A549 (cell line): ENCODE data around the gene MLXIPL. TPM values are rescaled to one million over a fixed set of nuclear protein-coding genes. Genes with fewer than 3 reads are reported as not detected.

Experiments used
- ATAC-seq, 2 experiments: fragments of 200-7000 bp in 1 of 2; fragments of >200 bp in 1 of 2; cut with Nextera tagmentation in 1 of 2; cut with Tn5 transposase in 1 of 2; 3 replicates each; pipeline versions ENCODE4 v1.8.0 to v1.9.1; 2018 to 2020; ENCODE audit warnings: mild to moderate bottlenecking in 1 of 2, moderate library complexity in 1 of 2
- CTCF ChIA-PET: fragments of 300-600 bp; sonication (Branson Sonifier 250); formaldehyde crosslinking; extraction: SDS; loops from one replicate; lab custom pipeline; 2021; ENCODE audit warnings: antibody characterized with exemption, inconsistent platforms; lab: Yijun Ruan, JAX
- POLR2A ChIA-PET: fragments of 350-600 bp; formaldehyde crosslinking; extraction: SDS; loops from one replicate; lab custom pipeline; 2021; ENCODE audit warnings: antibody characterized with exemption, inconsistent platforms; lab: Yijun Ruan, JAX
- DNase-seq, 2 experiments: peaks; one replicate each; pipeline versions ENCODE4 v3.0.0 to v3.0.0-alpha.2; 2011 to 2016; ENCODE audit warnings: low read depth in 1 of 2, low spot score in 1 of 2
- FAIRE-seq: peaks from 2 replicates; lab custom pipeline; 2011; peaks lifted over from hg19 to GRCh38; lab: Jason Lieb, UNC
- H3K27ac ChIP-seq, 2 experiments: fragments of >200 bp; sonication (Bioruptor Twin); formaldehyde crosslinking; 3 replicates each; pipeline ENCODE4 v1.5.1; 2016 to 2017
- H3K4me1 ChIP-seq: fragments of >200 bp; sonication (Bioruptor Twin); formaldehyde crosslinking; 3 replicates; pipeline ENCODE4 v1.6.1; 2016
- H3K4me2 ChIP-seq: fragments of >200 bp; sonication (Bioruptor Twin); formaldehyde crosslinking; 3 replicates; pipeline ENCODE4 v1.6.1; 2016
- H3K4me3 ChIP-seq: fragments of >200 bp; sonication (Bioruptor Twin); formaldehyde crosslinking; 3 replicates; pipeline ENCODE4 v1.5.1; 2016
- H3K9me3 ChIP-seq: fragments of >200 bp; sonication (Bioruptor Twin); formaldehyde crosslinking; 3 replicates; pipeline ENCODE4 v1.6.1; 2016
- BHLHE40 ChIP-seq: IDR thresholded peaks from 2 replicates; pipeline ENCODE4 v1.6.1; 2012; ENCODE audit warnings: low read depth, low read length, inconsistent platforms
- CBX2 ChIP-seq: fragments of 200-600 bp; sonication (generic); IDR thresholded peaks from 2 replicates; pipeline ENCODE4 v1.6.1; 2016; ENCODE audit warnings: low read depth, mild to moderate bottlenecking, borderline replicate concordance
- CHD2 ChIP-seq: fragments of 150-350 bp; IDR thresholded peaks from 2 replicates; pipeline ENCODE4 v1.6.1; 2014; ENCODE audit warnings: low read length; ENCODE audit not compliant: partially characterized antibody
- EHMT2 ChIP-seq: fragments of 200-600 bp; sonication (generic); IDR thresholded peaks from 2 replicates; pipeline ENCODE4 v1.6.1; 2016; ENCODE audit warnings: antibody characterized with exemption, low read depth, mild to moderate bottlenecking, moderate library complexity
- ESRRA ChIP-seq: fragments of 150-350 bp; IDR thresholded peaks from 2 replicates; pipeline ENCODE4 v1.6.1; 2014; ENCODE audit warnings: mild to moderate bottlenecking, low read length, borderline replicate concordance
- FOSB ChIP-seq: fragments of 250-450 bp; sonication (Bioruptor Pico); IDR thresholded peaks from 2 replicates; pipeline ENCODE4 v1.5.0; 2020; ENCODE audit warnings: mild to moderate bottlenecking, moderate library complexity
- FOXS1 ChIP-seq: fragments of 250-450 bp; sonication (Bioruptor Pico); IDR thresholded peaks from 2 replicates; pipeline ENCODE4 v1.5.0; 2020; ENCODE audit warnings: mild to moderate bottlenecking, moderate library complexity
- GATA3 ChIP-seq: IDR thresholded peaks from 2 replicates; pipeline ENCODE4 v1.6.1; 2012; ENCODE audit warnings: borderline replicate concordance
- HDAC2 ChIP-seq: fragments of 200-600 bp; sonication (generic); IDR thresholded peaks from 2 replicates; pipeline ENCODE4 v1.6.1; 2016
- HOXA7 ChIP-seq: fragments of 250-450 bp; sonication (Bioruptor Pico); IDR thresholded peaks from 2 replicates; pipeline ENCODE4 v1.5.0; 2020; ENCODE audit warnings: mild to moderate bottlenecking, moderate library complexity
- KDM5A ChIP-seq: fragments of 200-600 bp; sonication (generic); IDR thresholded peaks from 2 replicates; pipeline ENCODE4 v1.6.1; 2016; ENCODE audit warnings: antibody characterized with exemption, mild to moderate bottlenecking
- MAFK ChIP-seq: fragments of 450-650 bp; IDR thresholded peaks from 2 replicates; pipeline ENCODE4 v1.6.1; 2014; ENCODE audit not compliant: partially characterized antibody
- MAZ ChIP-seq: fragments of 150-350 bp; IDR thresholded peaks from 2 replicates; pipeline ENCODE4 v1.6.1; 2014; ENCODE audit warnings: antibody characterized with exemption, low read depth, low read length, borderline replicate concordance
- MYC ChIP-seq: IDR thresholded peaks from 2 replicates; pipeline ENCODE4 v1.6.1; 2012; ENCODE audit warnings: mild to moderate bottlenecking, inconsistent platforms, low read length, improper control_type of control experiment, borderline replicate concordance
- NR3C1 ChIP-seq: fragments of >200 bp; sonication (Bioruptor Twin); formaldehyde crosslinking; IDR thresholded peaks from 3 replicates; pipeline ENCODE4 v1.6.1; 2017
- POLR2A ChIP-seq: IDR thresholded peaks from 2 replicates; pipeline ENCODE4 v1.6.1; 2012; ENCODE audit warnings: mild to moderate bottlenecking, low read length
- RAD21 ChIP-seq, 2 experiments: fragments of >200 bp in 1 of 2; sonication (Bioruptor Twin) in 1 of 2; formaldehyde crosslinking in 1 of 2; IDR thresholded peaks in 1 of 2; conservative IDR thresholded peaks in 1 of 2; 2 replicates in 1 of 2; 3 replicates in 1 of 2; pipeline ENCODE4 v1.6.1; 2012 to 2018; ENCODE audit warnings: inconsistent platforms in 1 of 2
- RARB ChIP-seq: fragments of 250-450 bp; sonication (Bioruptor Pico); IDR thresholded peaks from 2 replicates; pipeline ENCODE4 v1.8.0; 2021; ENCODE audit warnings: mild to moderate bottlenecking, moderate library complexity
- RFX5 ChIP-seq: fragments of 450-650 bp; IDR thresholded peaks from 2 replicates; pipeline ENCODE4 v1.7.1; 2014; ENCODE audit warnings: antibody characterized with exemption, mild to moderate bottlenecking, moderate library complexity
- RNF2 ChIP-seq: fragments of 200-600 bp; sonication (generic); IDR thresholded peaks from 2 replicates; pipeline ENCODE4 v1.6.1; 2016; ENCODE audit warnings: low read depth, mild to moderate bottlenecking, antibody characterized with exemption, moderate library complexity, borderline replicate concordance
- SMC3 ChIP-seq: fragments of >200 bp; sonication (Bioruptor Twin); formaldehyde crosslinking; IDR thresholded peaks from 3 replicates; pipeline ENCODE4 v1.6.1; 2018; ENCODE audit warnings: inconsistent platforms
- SREBF2 ChIP-seq: fragments of 450-650 bp; IDR thresholded peaks from 2 replicates; pipeline ENCODE4 v1.6.1; 2014; ENCODE audit warnings: mild to moderate bottlenecking, moderate library complexity
- ZC3H11A ChIP-seq: fragments of 450-650 bp; IDR thresholded peaks from 2 replicates; pipeline ENCODE4 v1.6.1; 2014; ENCODE audit warnings: antibody characterized with exemption, mild to moderate bottlenecking
- ZNF302 ChIP-seq: fragments of 250-450 bp; sonication (Bioruptor Pico); IDR thresholded peaks from 2 replicates; pipeline ENCODE4 v1.9.0; 2021; ENCODE audit warnings: inconsistent platforms, mild to moderate bottlenecking, moderate library complexity
- WGBS: methylation state at CpG from one replicate; pipeline ENCODE4 v1.1.6; 2017; ENCODE audit errors: missing lambda C conversion rate; 5-methylcytosine and 5-hydroxymethylcytosine counted together
- polyA plus RNA-seq, 4 experiments: library from polyadenylated mRNA; depleted of rRNA in 3 of 4; stranded (reverse); fragments of >200 nt; fragmentation: RNase III in 1 of 4; extraction: RNeasy Plus Mini Kit Qiagen cat#74134 plus additional on column Dnase treatment in 1 of 4; gene quantifications; 2 replicates in 3 of 4; 3 replicates in 1 of 4; pipeline ENCODE4 v1.2.3, GENCODE V29; 2011 to 2017
- TF ChIP-seq, protein P1 (sequence below): fragments of 200-600 bp; sonication (generic); IDR thresholded peaks from 2 replicates; pipeline ENCODE4 v1.6.1; 2016; ENCODE audit warnings: antibody characterized with exemption, mild to moderate bottlenecking, moderate library complexity
- TF ChIP-seq, protein P2 (sequence below): fragments of >200 bp; sonication (Bioruptor Twin); formaldehyde crosslinking; IDR thresholded peaks from 2 replicates; pipeline ENCODE4 v1.6.1; 2016

Gene MLXIPL
- polyA plus RNA-seq, 2 of the 4 experiments (the other 2 are of a cell fraction) = 1.4 to 3.3 TPM

DNA sequence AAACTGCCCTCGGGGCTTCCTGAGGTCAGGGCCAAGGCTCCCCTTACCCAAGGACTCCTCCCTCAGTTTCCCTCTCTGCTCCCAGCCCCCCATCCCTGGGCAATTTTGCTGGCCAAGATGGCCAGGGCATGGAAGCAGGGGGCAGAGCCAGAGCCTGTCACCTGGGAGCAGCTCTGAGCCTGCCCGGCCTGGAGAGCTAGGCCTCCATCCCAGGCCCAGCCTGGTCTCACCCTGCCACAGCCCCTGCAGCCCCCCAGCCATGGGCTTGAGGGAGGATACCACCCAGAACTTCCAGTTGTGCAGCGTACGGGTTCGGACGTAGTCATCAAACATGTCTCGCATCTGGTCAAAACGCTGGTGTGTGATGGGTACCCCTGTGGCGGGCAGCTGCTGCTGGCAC is 29.0 kb downstream of the MLXIPL start:
- 27% methylated on average over 1 of the region's 9 CpGs for WGBS
- no peak overlapping the region for H3K27ac ChIP-seq
- no peak overlapping the region for H3K4me3 ChIP-seq
- POLR2A ChIA-PET = interaction anchor here (0.8 kb wide), 1 partner anchor 17 kb away, joined by 3 read pairs; the partner anchor contains the start of gene TBL2
- DNase-seq (no peak), ATAC-seq (no peak), FAIRE-seq (no peak)
- CTCF ChIA-PET = interaction anchor here (0.9 to 7.3 kb wide), 6 partner anchors 9 to 139 kb away, joined by 3 to 63 read pairs (median 10); partner anchors contain the start of gene VPS37D
- H3K4me1 ChIP-seq = no peaks in the 10 kb centered on the region
- TF ChIP-seq ESRRA (no peak), FOXS1 (CRISPR knock-in tag) (no peak), CHD2 (no peak), SREBF2 (no peak), RAD21 (conservative IDR thresholded peaks at IDR 0.05 in 1 of 2, IDR thresholded peaks at IDR 0.05 in 1 of 2) (no peak), NR3C1 (no peak), BHLHE40 (no peak), GATA3 (no peak), RFX5 (no peak), MAFK (no peak), POLR2A (no peak), SMC3 (no peak), EHMT2 (no peak), MYC (no peak), HOXA7 (CRISPR knock-in tag) (no peak), RARB (CRISPR knock-in tag) (no peak)
- TF ChIP-seq, protein P1, sequence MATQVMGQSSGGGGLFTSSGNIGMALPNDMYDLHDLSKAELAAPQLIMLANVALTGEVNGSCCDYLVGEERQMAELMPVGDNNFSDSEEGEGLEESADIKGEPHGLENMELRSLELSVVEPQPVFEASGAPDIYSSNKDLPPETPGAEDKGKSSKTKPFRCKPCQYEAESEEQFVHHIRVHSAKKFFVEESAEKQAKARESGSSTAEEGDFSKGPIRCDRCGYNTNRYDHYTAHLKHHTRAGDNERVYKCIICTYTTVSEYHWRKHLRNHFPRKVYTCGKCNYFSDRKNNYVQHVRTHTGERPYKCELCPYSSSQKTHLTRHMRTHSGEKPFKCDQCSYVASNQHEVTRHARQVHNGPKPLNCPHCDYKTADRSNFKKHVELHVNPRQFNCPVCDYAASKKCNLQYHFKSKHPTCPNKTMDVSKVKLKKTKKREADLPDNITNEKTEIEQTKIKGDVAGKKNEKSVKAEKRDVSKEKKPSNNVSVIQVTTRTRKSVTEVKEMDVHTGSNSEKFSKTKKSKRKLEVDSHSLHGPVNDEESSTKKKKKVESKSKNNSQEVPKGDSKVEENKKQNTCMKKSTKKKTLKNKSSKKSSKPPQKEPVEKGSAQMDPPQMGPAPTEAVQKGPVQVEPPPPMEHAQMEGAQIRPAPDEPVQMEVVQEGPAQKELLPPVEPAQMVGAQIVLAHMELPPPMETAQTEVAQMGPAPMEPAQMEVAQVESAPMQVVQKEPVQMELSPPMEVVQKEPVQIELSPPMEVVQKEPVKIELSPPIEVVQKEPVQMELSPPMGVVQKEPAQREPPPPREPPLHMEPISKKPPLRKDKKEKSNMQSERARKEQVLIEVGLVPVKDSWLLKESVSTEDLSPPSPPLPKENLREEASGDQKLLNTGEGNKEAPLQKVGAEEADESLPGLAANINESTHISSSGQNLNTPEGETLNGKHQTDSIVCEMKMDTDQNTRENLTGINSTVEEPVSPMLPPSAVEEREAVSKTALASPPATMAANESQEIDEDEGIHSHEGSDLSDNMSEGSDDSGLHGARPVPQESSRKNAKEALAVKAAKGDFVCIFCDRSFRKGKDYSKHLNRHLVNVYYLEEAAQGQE = no peak
- TF ChIP-seq, protein P2, sequence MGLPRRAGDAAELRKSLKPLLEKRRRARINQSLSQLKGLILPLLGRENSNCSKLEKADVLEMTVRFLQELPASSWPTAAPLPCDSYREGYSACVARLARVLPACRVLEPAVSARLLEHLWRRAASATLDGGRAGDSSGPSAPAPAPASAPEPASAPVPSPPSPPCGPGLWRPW = no peak
- no peak overlapping the region for H3K4me2 ChIP-seq
- H3K9me3 ChIP-seq = no peaks in the 10 kb centered on the region

DNA sequence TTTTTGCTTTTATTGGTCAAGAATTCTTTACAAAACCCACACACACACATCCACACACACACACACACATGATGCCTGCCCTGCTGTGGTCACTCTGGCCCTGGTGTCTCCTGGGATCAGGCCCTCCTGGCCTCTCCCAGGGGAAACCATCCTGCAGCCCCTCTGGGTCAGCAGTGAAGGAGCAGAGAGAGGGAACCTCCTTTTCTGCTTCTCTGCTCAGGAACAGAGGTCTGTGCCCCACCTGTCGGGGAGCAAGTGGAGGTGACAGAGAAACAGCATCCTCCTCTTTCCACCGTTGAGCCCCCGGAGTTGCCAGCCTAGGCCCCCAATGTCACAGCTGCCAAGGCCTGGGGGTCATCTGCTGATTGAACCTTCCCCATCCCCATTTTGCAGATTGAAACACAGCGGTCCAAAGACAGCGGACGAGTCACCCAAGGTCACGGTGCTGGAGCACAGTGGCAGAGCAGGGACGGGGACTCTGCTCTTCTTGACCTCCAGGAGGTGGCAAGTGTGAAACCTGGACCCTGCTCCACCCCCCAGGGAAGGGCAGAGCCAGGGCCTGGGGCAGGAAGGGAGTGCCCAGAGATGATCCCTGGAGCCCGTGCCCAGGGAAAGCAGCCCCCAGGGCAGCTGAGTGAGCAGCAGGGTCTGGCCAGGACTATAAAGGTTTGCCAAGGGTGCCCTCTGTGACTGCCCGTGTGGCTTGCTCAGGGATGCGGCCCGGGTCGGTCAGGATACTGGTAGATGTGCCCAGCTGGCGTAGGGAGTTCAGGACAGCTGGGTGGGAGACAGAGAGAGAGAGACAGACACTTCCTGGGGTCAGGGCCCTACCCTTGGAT is 30.9 kb downstream of the MLXIPL start:
- ChIA-PET CTCF (interaction anchor here (0.6 to 7.3 kb wide), 9 partner anchors 10 to 215 kb away, joined by 3 to 63 read pairs (median 4); no protein-coding TSS in a partner anchor), POLR2A (interaction anchor here (0.6 kb wide), 1 partner anchor 135 kb away, joined by 3 read pairs; no protein-coding TSS in a partner anchor)
- no peak for FAIRE-seq
- H3K4me2 ChIP-seq = no peak overlapping the region
- H3K27ac ChIP-seq = no peak overlapping the region
- WGBS = 76% methylated on average over 14 of the region's 14 CpGs
- TF ChIP-seq, protein P2 = no peak
- TF ChIP-seq HDAC2 (no peak), MAZ (no peak), KDM5A (no peak), CBX2 (no peak), BHLHE40 (no peak), ZC3H11A (no peak), ESRRA (no peak), NR3C1 (no peak), FOSB (no peak), RNF2 (no peak), ZNF302 (no peak)
- TF ChIP-seq, protein P1 = no peak
- H3K4me3 ChIP-seq = no peak overlapping the region
- no peaks in the 10 kb centered on the region for H3K9me3 ChIP-seq
- no peaks in the 10 kb centered on the region for H3K4me1 ChIP-seq
- DNase-seq = no peak
- peak in 1 of 2 experiments; percentile 24; a peak in 2 of 6 replicates for ATAC-seq
